Measurements from ENCODE around the gene TRIM25.

Gene TRIM25

DNA sequence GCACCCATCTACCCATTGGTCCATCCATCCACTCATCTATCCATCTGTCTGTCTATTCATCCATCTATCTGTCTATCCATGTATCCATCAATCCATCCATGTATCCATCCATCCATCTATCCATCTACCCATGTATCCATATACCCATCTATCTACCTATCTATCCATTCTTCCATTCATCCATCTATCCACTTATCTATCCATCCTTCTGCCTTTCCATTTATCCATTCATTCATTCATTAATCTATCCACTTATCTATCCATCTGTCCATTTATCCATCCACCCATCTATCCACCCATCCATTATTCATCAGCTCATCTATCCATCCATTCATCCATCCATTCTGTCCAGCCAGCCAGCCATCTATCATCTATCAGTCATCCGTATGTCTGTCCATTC lies 21.5 kb downstream of the TRIM25 start:
- no peak for DNase-seq

DNA sequence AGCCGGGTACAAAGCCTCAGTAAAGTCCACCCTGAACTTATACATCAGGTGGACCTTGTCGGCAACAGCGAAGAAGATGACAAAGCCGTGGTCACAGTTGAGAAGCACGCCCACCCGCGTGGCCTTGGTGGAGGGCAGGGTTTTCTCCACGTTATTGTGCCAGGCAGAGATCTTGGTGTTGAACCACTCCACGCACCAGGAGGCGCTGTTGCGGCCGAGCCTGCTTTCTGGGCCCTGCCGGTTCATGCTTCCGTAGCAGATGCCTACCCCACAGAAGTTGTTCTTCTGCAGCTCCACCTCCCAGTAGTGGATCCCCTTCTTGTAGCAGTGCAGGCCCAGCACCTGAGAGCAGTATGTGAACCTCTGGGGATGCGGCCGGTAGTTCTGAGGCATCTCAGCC lies 22.1 kb downstream of the TRIM25 start:
- no peak for DNase-seq

GRCh38 chr17:56890906-56891674 lies 22.8 kb downstream of the TRIM25 start:
- DNase-seq, result no peak

- no peak for DNase-seq
Measured at GRCh38 chr17:56890390-56890789, 23.5 kb downstream of the TRIM25 start.

DNA sequence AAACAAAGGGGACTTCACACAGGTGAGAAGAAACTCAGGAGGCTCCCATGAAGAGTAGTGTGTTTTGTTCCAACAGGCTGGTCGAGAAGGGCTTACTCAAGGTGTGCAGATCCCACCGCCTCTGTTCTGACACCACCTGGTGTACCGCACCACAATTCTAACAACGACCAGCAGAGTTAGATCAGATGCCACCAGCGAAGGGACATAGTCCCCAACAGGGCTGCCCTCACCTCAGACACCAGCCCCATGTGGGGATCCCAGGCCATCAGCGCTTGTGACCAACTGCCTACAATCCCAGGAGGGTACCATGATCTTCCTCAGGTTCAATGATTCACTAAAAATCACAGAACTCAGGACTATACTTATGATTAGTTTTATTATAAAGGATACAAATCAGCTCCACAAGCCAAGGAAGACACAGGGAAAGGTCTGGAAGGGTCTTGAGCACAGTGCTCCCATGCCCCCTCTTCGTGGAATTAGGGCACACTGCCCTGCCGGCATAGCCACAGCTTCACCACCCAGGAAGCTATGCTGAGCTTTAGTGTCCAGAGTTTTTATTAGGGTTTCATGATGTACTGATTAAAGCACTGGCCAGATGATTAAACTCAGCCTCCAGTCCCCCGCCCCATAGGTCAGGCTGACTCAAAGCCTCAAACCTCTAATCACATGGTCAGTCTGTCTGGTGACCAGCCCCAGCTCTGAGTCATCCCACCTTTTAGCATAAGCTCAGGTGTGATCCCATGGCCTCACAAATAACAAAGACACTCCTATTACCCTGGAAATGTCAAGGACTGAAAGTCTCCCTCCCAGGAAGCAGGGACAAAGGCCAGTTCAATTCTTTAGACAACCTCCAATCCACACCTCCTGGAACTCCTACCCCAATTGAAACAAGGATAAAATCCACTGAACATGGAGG lies 26.0 kb downstream of the TRIM25 start:
- DNase-seq, result no peak

DNA sequence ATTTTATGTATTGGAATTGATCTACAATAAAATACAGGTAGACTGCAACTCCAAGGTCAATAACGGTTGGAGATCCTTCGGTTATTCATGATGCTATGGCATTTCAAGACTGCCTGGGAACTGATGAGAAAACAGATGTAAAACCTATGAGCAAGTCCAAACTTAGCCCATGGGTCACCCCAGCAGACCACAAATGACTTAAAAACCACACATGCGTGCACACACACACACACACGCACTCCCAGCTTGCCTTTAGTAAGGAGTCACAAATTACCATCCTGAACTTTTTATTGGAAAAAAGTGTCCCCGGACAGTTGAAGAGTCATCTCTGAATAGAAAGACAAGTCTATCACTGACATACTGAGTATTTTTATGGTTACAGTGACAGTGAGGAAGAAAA lies 26.7 kb downstream of the TRIM25 start:
- no peak for DNase-seq

DNA sequence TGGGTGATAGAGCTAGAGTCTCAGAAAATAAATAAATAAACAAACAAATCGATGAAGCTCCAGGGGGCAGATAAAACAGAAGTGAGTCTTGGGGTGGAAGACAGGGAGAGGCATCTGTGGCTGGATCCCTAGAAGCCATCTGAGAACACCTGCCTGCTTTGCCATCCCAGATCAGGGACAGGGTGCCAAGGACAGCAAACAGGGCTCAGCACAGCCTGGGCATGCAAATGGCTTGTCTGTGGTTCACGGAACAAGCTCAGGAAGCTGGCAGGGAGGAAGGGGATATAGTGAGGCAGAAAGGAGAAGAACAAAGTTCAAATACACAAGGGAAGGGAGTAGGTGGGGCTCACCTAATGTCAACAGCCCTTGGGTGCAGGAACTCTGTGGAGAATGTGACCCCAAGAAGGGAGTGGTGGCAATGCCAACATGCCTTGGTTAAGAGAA lies 27.5 kb downstream of the TRIM25 start:
- no peak for DNase-seq

DNA sequence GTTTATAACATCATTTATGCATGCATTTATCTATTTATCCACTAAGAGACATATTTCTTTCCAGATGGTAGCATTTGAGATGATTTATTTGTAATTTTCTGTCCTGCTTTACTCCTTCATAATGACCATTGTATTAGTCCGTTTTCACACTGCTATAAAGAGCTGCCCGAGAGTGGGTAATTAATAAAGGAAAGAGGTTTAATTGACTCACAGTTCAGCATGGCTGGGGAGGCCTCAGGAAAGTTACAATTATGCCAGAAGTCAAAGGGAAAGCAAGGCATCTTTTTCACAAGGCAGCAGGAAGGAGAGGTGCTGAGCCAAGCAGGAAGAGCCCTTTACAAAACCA lies 28.6 kb downstream of the TRIM25 start:
- DNase-seq, result no peak

GRCh38 chr17:56884483-56885311 lies 29.2 kb downstream of the TRIM25 start:
- no peak for DNase-seq

DNA sequence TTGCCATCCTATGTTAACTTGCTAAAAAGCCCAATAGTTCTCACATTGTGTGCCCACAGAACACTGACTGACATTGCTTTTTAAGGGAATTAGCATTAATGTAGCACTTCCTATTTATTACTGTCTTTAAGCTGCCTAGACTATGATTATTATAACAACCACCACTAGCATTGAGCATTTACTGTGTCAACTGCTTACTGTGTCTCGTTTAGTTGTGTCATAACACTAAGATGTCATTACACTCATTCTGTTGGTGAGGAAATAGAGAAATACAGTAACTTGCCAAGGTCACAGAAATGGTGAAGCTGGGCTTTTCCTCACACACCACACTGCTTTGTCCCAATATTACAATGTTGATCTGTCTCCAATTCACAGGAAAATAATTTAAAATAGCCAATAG lies 30.2 kb downstream of the TRIM25 start:
- DNase-seq, result no peak

- DNase-seq, result no peak
Measured at GRCh38 chr17:56881685-56882295, 32.1 kb downstream of the TRIM25 start.

DNA sequence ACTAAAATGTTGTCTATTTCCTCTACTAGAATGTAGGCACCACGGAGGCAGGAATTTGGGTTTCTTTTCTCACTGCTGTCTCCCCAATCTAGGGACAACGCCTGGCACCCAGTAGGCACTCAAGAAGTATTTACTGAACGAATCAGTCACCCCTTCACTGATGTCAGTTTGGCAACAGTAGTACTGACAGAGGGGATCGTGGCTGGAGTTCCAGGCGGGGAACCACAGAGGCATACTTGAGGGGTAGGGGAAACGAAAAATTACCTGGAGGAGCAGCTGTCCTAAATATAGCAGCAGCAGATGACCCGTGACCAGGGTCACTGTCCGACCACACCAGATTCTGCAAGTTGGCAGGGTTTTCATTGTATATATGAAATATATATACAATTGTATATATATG lies 33.3 kb downstream of the TRIM25 start:
- DNase-seq, result no peak

GRCh38 chr17:56880133-56880532 lies 33.7 kb downstream of the TRIM25 start:
- DNase-seq, result no peak

- no peak for DNase-seq
Measured at GRCh38 chr17:56879280-56879679, 34.6 kb downstream of the TRIM25 start.

DNA sequence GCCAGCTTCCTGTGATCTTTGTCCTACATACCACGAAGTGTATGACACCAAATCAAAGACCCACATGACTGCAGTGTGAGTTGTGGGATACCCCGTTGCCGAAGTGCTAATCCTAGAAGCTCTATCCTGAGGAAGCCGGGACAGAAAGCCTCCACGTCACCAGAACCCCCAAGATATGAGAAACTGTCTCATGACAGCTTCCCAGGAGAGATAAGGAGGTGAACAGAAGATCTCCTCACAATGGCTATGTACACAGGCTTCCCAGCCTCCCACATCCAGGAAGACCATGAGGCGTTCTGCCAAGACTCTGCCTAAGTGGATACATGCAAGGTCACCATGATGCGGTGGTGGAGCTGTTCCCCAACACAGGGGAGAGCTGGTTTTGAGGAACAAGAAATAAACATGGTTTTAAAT lies 37.1 kb downstream of the TRIM25 start:
- no peak for DNase-seq

DNA sequence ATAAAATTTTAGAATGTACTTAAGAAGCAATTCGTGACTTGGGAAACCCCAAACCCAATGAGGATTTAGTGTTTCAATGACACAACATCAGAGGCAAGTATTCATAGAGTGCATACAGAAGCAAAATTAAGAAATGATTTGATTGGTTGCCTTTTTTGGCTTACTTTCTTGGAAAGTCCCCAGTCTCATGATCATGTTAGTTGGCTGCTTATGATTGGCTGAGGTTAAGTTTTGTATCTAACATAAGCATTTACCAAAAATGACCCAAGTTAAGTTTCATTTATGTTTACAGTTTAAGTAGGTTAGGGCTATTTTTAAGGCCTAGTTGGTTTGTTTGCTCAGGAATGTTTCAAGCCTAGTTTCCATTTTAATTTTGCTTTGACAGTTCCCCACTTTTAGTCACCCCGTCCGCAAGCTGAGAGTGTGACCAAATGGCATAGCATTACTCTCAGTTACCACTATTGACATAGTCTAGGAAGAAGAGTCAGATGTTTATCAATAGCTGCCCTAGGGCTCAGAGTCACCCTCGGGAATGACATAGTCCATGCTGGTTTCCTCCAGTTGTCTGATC lies 43.7 kb downstream of the TRIM25 start:
- no peak for DNase-seq

- no peak for DNase-seq
Measured at GRCh38 chr17:56868716-56869115, 45.1 kb downstream of the TRIM25 start.

DNA sequence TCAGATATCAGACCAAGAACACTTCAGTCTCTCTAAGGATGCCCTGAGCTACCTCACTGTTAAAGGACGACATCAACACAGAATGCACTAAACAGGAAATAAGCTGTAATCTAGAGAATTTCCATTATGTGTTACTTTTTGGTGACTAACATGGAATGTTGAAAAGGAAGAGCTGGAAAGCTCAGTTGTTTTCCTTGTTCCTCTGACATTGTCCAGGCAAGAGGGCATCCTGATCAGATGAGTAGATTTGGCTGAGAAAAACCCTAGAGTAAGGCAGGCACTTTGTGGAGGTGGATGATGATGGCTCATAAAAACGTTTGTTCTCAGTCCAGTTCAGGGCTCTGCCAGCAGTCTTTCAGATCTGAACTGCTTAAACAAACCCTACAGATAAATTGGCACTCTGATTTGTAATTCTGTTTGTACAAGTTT lies 45.9 kb downstream of the TRIM25 start:
- peak; percentile 30 for DNase-seq

- no peak for DNase-seq
Measured at GRCh38 chr17:56866496-56866895, 47.4 kb downstream of the TRIM25 start.

DNA sequence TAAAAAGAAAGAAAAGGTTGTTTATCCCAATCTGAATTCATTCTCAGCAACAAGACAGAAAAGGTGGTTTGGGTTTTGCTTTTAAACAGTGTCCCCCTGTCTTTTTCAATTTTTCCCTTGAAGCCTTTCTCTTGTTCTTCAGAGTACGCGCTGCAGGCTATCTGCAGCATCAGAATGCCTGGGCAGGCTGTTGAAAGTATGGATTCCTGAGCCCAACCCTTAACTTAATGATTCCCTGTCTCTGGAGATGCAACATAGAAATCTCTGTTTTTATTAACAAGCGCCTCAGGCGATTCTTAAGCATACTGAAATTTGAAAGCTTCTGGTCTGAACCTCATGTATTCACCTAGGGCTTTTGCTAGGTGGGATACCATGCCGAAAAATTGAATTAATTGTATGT lies 47.8 kb downstream of the TRIM25 start:
- no peak for DNase-seq

GRCh38 chr17:56863974-56864373 lies 49.9 kb downstream of the TRIM25 start:
- DNase-seq, result no peak

DNA sequence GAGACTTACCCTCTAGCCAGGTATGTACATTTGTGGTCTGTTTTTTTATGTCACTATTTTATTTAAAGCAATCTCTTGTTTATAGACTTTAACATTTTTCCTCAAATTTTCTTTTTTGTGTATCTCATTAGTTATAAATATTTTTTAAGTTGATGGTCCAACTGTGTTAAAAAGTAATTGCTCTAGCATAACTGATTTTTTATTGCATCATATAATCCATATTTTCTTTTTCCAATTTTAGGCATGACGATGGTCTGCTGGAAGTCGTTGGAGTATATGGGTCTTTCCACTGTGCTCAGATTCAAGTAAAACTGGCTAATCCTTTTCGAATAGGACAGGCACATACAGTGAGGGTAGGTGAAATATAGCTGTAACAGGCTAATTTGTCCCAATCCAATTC lies 52.0 kb downstream of the TRIM25 start:
- no peak for DNase-seq

All from HCEC 1CT (cell line).